NCI-H226 (cell line): ENCODE data around the gene ACSM5.
"Not testable (repeated sequence)": the region's sequence is repeated elsewhere in the genome, so short reads cannot be mapped to it uniquely, and the experiment has no call there.

Experiments
- DNase-seq: peaks from one replicate; pipeline ENCODE4 v3.0.0-alpha.2; 2015

ACSM5 gene

GRCh38 chr16:20399185-20399584, 10.1 kb upstream of the ACSM5 start:
- DNase-seq = no peak

GRCh38 chr16:20401066-20401465, 8.3 kb upstream of the ACSM5 start:
- no peak for DNase-seq

GRCh38 chr16:20401475-20402016, 7.8 kb upstream of the ACSM5 start:
- no peak for DNase-seq

DNA sequence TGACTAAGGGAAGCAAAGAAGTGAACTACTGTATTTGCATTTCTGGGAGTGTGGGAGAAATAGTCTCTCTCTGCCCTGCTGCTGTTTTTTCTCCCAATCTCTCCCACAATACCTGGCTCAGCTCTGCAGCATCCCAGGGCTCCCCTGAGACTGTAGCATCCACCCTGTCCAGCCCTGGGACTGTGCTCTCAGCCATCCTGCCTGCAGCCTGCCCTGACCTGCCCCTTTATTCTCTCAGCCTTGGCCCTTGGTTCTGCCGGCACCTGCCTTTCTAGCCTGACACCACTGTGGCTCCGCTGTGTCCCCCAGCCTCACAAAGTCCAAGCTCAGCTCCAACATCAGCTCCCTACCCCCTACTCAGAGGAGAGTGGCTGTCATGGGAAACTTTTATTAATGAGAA, 6.7 kb upstream of the ACSM5 start:
- no peak for DNase-seq

DNA sequence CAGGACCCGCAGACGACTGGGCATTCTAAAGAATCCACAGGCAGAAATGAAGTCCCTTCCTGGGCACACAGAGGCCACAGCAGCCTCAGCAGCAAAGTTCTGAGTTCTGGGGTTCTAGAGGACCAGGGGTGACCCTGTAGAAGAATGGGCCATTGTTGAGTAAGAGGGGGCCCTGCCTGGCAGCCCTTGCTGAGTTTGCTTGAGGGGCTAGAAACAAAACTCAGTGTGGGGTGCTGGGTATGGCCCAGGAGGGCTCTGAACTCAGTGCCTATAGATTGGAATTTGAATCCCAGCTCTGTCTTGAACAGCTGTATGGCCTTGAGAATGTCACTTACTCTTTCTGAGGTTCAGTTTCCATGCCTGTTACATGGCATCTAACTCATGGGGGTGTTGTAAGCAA, 4.7 kb upstream of the ACSM5 start, which contains the start of gene PDILT:
PDILT (minus strand) TSS at position 101 of the 400 bp plus-strand sequence. CDS start 5,437 bp downstream, outside the sequence.
- no peak for DNase-seq

DNA sequence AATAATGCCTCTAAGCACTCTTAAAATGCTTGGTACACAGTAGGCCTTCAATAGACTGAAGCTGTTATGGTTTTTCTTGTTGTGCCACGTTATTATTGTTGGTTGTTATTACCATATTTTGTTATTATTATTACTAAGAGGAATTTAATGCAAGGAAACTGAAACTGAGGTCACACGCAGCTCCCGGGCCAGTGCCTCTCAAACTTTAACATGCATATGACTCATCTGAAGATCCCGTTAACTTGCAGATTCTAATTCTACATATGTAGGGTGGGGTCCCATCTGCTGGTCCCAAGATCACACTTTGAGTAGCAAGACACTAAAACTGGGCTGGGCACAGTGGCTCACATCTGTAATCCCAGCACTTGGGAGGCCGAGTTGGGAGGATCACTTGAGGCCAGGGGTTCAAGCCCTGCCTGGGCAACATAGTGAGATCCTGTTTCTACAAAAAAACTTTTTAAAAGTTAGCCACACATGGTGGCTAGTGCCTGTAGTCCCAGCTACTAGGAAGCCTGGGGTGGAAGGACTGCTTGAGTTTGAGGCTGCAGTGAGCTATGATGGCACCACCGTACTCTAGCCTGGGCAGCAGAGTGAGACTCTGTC, 888 bp downstream of the ACSM5 start:
- DNase-seq = no peak

- no peak for DNase-seq
Measured at GRCh38 chr16:20411055-20411454, 1.7 kb downstream of the ACSM5 start.

DNA sequence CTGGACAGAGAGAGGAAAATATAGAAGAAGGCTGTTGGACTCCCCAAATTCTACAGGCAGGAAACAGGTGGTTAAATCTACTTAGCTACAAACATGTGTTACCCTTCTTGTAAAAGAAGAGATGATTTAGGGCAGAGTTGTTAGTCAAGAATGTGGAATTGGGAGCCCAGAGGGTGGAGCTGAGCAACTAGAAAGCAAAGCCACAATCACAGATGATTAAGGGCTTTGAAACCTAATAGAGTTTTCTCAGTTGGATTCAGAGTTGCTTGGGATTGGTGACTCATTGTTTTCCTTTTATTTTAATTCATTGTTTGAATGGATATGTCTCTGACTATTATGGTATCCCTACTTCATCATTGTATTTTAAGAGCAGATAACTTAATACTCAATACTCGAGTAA, 6.2 kb downstream of the ACSM5 start:
- DNase-seq = no peak

GRCh38 chr16:20419093-20419492, 9.8 kb downstream of the ACSM5 start:
- not testable (repeated sequence) for DNase-seq

DNA sequence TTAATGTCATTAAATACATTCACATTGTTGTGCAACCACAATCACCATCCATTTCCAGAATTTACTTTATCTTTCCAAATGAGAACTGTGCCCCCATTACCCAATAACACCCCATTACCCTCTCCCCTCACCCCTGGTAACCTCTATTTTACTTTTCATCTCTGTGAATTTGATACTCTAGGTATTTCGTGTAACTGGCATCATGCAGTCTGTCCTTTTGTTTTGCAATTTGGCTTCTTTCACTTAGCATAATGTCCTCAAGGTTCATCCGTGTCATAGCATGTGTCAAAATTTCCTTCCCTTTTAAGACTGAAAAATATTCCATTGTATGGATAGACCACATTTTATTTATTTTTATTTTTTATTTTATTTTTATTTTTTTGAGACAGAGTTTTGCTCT, 12.4 kb downstream of the ACSM5 start:
- DNase-seq = not testable (repeated sequence)

GRCh38 chr16:20423772-20424128, 14.4 kb downstream of the ACSM5 start:
- DNase-seq = not testable (repeated sequence)

DNA sequence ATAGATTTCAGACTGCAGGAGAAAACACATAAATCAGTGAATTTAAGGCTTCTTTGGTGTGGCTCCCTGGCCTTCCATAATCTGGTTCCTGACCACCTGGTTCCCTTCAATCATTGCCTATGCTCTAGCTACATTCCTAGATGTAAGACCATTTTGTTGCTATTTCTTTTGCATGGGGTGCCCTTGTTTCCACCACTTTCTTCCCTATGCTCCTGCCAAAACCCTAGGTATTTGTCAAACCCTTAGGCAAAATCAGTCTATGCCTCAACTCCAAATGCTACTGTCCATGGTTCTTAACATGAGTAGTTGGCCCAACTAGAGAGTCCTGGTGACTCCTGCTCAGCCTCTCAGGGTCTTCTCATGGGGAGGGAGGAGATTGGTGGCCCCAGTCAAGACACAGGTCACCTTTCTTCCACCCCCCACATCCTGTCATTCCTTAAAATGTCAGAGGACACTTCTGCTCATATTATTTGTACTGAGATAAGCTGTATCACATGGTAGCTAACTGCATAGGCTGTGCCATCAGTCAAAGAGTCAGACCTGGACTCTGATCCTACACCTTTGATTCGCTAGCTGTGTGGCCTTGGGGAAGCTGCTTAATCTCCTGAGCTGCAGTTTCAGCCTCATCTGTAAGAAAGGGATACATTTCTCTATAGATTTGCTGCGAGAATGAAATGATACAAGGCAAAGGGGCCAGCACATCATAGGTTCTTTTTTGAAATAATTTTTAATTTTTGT, 15.0 kb downstream of the ACSM5 start:
- DNase-seq = no peak

GRCh38 chr16:20427401-20427797, 18.1 kb downstream of the ACSM5 start:
- not testable (repeated sequence) for DNase-seq

DNA sequence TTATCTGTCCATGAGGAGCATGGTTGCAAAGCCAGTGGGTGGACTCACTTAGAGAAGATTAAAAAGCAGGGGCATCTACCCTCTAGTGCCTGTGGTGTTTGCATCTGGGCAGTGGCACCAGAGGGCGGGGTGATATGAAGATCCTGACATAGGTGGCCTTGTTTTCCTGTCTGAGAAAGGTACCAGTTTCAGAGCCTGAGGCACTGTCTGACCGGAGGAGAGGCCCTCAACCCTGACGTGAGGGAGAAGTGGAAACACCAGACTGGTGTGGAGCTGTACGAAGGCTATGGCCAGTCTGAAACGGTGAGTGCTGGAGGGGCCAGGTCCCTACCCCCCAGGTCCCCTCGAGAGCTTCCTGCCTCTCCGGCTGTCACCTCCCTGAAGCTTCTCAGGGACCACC, 20.2 kb downstream of the ACSM5 start:
- not testable (repeated sequence) for DNase-seq

DNA sequence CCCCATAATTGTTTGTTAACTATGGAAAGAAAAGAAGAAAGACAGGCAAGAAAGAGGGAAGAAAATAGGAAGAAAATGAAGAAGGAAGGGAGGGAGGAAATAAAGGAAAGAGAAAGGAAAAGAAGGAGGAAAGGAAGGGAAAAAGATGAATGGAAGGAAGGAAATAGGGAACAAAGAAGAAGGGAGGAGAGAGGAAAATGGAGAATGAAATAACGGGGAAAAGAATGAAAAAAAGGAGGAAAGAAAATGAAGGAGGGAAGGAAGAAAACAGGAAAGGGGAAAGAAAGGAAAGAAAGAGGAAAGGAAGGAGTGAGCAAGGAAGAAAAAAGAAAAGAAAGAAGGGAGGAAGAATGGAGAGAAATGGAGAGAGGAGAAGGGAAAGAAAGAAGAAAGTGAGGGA, 21.1 kb downstream of the ACSM5 start:
- not testable (repeated sequence) for DNase-seq

DNA sequence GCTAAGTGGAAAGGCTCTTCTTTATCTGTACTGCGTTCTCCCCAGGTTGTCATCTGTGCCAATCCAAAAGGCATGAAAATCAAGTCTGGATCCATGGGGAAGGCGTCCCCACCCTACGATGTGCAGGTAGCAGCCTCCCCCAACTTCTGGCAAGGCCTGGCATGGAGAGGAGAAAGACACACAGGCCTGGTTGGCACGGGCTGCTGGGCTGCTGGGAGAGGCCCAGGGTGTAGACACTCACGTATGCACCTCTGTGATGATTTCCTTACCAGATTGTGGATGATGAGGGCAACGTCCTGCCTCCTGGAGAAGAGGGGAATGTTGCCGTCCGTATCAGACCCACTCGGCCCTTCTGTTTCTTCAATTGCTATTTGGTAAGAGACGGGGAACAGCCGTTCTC, 21.6 kb downstream of the ACSM5 start:
- no peak for DNase-seq

DNA sequence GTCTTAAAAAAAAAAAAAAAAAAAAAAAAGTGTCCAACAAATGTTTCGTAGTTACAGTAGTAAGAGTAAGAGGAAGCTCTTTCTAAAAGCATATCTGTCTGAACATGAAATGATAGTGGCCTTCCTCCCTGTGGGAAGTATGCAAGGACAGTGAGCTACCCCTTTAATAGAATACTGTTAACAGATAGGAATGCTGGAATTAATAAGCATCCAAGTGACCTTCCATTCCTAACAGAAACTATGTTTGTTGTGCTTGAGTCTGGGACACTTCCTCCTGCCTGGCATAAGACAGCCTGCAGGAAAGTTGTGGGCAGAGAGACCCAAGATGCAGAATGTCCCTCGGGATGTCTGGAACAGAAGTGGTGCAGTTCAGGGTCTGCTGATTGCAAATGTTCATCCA, 29.6 kb downstream of the ACSM5 start:
- DNase-seq = not testable (repeated sequence)

DNA sequence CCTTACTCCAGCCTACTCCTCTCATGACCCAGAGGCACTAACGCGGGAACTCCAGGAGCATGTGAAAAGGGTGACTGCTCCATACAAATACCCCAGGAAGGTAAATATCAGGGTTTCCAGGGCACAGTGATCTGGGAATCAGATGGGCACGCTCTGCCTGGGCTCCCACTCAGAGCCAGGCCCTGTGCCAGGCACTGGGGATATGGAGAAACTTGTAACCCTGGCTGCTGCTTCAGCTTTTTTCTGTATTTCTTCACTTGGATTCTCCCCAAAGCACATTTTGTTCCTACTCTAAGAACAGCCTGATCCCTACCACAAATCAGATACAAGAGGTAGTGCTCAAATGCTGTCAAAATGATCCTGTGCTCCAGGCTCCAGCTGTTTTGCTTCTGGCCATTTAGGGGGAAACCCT, 30.5 kb downstream of the ACSM5 start:
- DNase-seq = not testable (repeated sequence)

- DNase-seq = not testable (repeated sequence)
Measured at GRCh38 chr16:20440731-20441130, 31.4 kb downstream of the ACSM5 start.

- DNase-seq = no peak
Measured at GRCh38 chr16:20441191-20441590, 31.9 kb downstream of the ACSM5 start.

- DNase-seq = not testable (repeated sequence)
Measured at GRCh38 chr16:20441859-20442258, 32.5 kb downstream of the ACSM5 start.

GRCh38 chr16:20446652-20447393, 37.5 kb downstream of the ACSM5 start:
- not testable (repeated sequence) for DNase-seq

- not testable (repeated sequence) for DNase-seq
Measured at GRCh38 chr16:20451364-20451763, 42.0 kb downstream of the ACSM5 start, which contains the start of gene ACSM2A. ACSM2A (plus strand) TSS chr16:20451521; CDS start chr16:20460115, 8,594 bp downstream.
